Motor neuron (in vitro differentiated cells): ENCODE measurements around the gene TNFRSF11A. TPM values are rescaled to one million over a fixed set of nuclear protein-coding genes. Genes with fewer than 3 reads are reported as not detected.

Experiments
- ATAC-seq, 8 experiments: fragments of 200-7000 bp; cut with Tn5 transposase; replicated peaks in 6 of 8; 2 replicates each; pipeline ENCODE4 v1.8.0; 2021; ENCODE audit warnings: mild to moderate bottlenecking in 8 of 8, moderate library complexity in 8 of 8
- H3K27ac ChIP-seq, 2 donors: fragments of 250-450 bp; sonication (Bioruptor Pico); 2 replicates each; pipeline ENCODE4 v1.9.0; 2021; ENCODE audit warnings: antibody characterized with exemption in 2 of 2, mild to moderate bottlenecking in 2 of 2, moderate library complexity in 1 of 2
- H3K4me1 ChIP-seq, 2 donors: fragments of 250-450 bp; sonication (Bioruptor Pico); replicated peaks in 1 of 2; 2 replicates each; pipeline ENCODE4 v1.6.1; 2021; ENCODE audit warnings: antibody characterized with exemption in 2 of 2, mild to moderate bottlenecking in 2 of 2, moderate library complexity in 1 of 2
- H3K4me3 ChIP-seq, 5 donors: fragments of 250-450 bp; sonication (Bioruptor Pico); 2 replicates each; pipeline ENCODE4 v1.9.0; 2021; ENCODE audit warnings: antibody characterized with exemption in 5 of 5, mild to moderate bottlenecking in 5 of 5, moderate library complexity in 4 of 5
- WGBS, 10 experiments: fragments of 450-650 bp; shearing (Covaris generic); methylation state at CpG; one replicate each; pipeline ENCODE4 v1.0.0; 2022; 5-methylcytosine and 5-hydroxymethylcytosine counted together
- in situ Hi-C, 9 experiments: fragments of 400-800 bp; cut with MboI; loops; one replicate each; pipeline ENCODE4 v1.15.0; 2021; ENCODE audit warnings: low sequenced_read_pairs in 9 of 9, low pct_unique_long_range_greater_than_20kb in 2 of 9; ENCODE audit not compliant: unreplicated experiment in 9 of 9
- total RNA-seq, 8 experiments: library from RNA; unstranded; fragments of 300-600 nt; gene quantifications; 2 replicates each; pipeline versions ENCODE4 v1.2.3 to v1.2.4, GENCODE V29; 2022

The TNFRSF11A gene
- total RNA-seq, 8 experiments from 2014 or later, result 0.05 to 13.2 (median 0.41) TPM

- Histone ChIP-seq H3K27ac (no peak overlapping the region), H3K4me1 (peaks cover 3 to 4% of the 10 kb centered on the region in 2 donors), H3K4me3 (no peak overlapping the region)
- in situ Hi-C loops, result no loop called here
- no peak for ATAC-seq
- WGBS, 10 experiments, result 37 to 100% (median 76%) methylated on average over 1 to 10 of the region's 15 CpGs; no CpG with 5 or more reads in 2 of the 10 experiments
These were observed 4.8 kb downstream of the TNFRSF11A start for GRCh38 chr18:62329691-62330454.

- in situ Hi-C loops, result no loop called here
- WGBS, 10 experiments, result 40 to 100% (median 85%) methylated on average over 1 to 5 of the region's 7 CpGs; no CpG with 5 or more reads in 2 of the 10 experiments
- no peak for ATAC-seq
- peaks cover 3 to 4% of the 10 kb centered on the region in 2 donors for H3K4me1 ChIP-seq
- H3K4me3 ChIP-seq, result no peak overlapping the region
- no peak overlapping the region for H3K27ac ChIP-seq
These were observed 5.5 kb downstream of the TNFRSF11A start for GRCh38 chr18:62330650-62331049.

GRCh38 chr18:62331581-62332356 is 6.7 kb downstream of the TNFRSF11A start:
- ATAC-seq, result no peak
- H3K27ac ChIP-seq, result no peak overlapping the region
- 47 to 100% (median 92%) methylated on average over 1 to 6 of the region's 8 CpGs; no CpG with 5 or more reads in 2 of the 10 experiments for WGBS, 10 experiments
- H3K4me3 ChIP-seq, result no peak overlapping the region
- H3K4me1 ChIP-seq, result no peaks in the 10 kb centered on the region
- in situ Hi-C loops, result no loop called here

GRCh38 chr18:62332431-62332830 is 7.3 kb downstream of the TNFRSF11A start:
- 38 to 100% (median 90%) methylated on average over 1 to 3 of the region's 3 CpGs for WGBS, 10 experiments
- no peaks in the 10 kb centered on the region for H3K4me1 ChIP-seq
- ATAC-seq, result no peak

GRCh38 chr18:62332964-62333695 is 8.0 kb downstream of the TNFRSF11A start:
- ATAC-seq, result no peak
- 20 to 91% (median 78%) methylated on average over 1 to 9 of the region's 13 CpGs; no CpG with 5 or more reads in 2 of the 10 experiments for WGBS, 10 experiments
- no peaks in the 10 kb centered on the region for H3K4me1 ChIP-seq
- no peak overlapping the region for H3K4me3 ChIP-seq
- in situ Hi-C loops, result no loop called here
- H3K27ac ChIP-seq, result no peak overlapping the region

More at GRCh38 chr18:62332431-62332830, 7.3 kb downstream of the TNFRSF11A start:
- in situ Hi-C loops, result no loop called here
- H3K4me3 ChIP-seq, result no peak overlapping the region
- H3K27ac ChIP-seq, result no peak overlapping the region

GRCh38 chr18:62334120-62334519 is 9.0 kb downstream of the TNFRSF11A start:
- H3K27ac ChIP-seq, result no peak overlapping the region
- in situ Hi-C loops, result no loop called here
- no peak overlapping the region for H3K4me3 ChIP-seq
- no peaks in the 10 kb centered on the region for H3K4me1 ChIP-seq
- WGBS, 10 experiments, result 20 to 95% (median 92%) methylated on average over 1 to 8 of the region's 8 CpGs; no CpG with 5 or more reads in 5 of the 10 experiments
- ATAC-seq, result no peak

- no peak for ATAC-seq
- in situ Hi-C loops, result no loop called here
- no peaks in the 10 kb centered on the region for H3K4me1 ChIP-seq
- no peak overlapping the region for H3K4me3 ChIP-seq
- 50 to 100% (median 92%) methylated on average over 1 to 4 of the region's 5 CpGs; no CpG with 5 or more reads in 5 of the 10 experiments for WGBS, 10 experiments
- H3K27ac ChIP-seq, result no peak overlapping the region
These were observed 10.4 kb downstream of the TNFRSF11A start for GRCh38 chr18:62335494-62335893.

- in situ Hi-C loops, result no loop called here
- H3K4me1 ChIP-seq, result peaks cover 0 to 5% of the 10 kb centered on the region in 2 donors
- no peak overlapping the region for H3K27ac ChIP-seq
- 32 to 95% (median 78%) methylated on average over 1 to 5 of the region's 5 CpGs for WGBS, 10 experiments
- no peak for ATAC-seq
- H3K4me3 ChIP-seq, result no peak overlapping the region
These were observed 11.5 kb downstream of the TNFRSF11A start for GRCh38 chr18:62336618-62337017.

- Histone ChIP-seq H3K4me1 (peaks cover 0 to 5% of the 10 kb centered on the region in 2 donors), H3K27ac (no peak overlapping the region), H3K4me3 (no peak overlapping the region)
- WGBS, 10 experiments, result 51 to 94% (median 80%) methylated on average over 1 to 7 of the region's 7 CpGs; no CpG with 5 or more reads in 1 of the 10 experiments
- no peak for ATAC-seq
- in situ Hi-C loops, result no loop called here
These were observed 12.2 kb downstream of the TNFRSF11A start for GRCh38 chr18:62337336-62337735.

GRCh38 chr18:62338446-62339105 is 13.5 kb downstream of the TNFRSF11A start:
- no peak overlapping the region for H3K4me3 ChIP-seq
- H3K27ac ChIP-seq, result no peak overlapping the region
- in situ Hi-C loops, result no loop called here
- peaks cover 0 to 5% of the 10 kb centered on the region in 2 donors for H3K4me1 ChIP-seq
- WGBS, 10 experiments, result 43 to 89% (median 74%) methylated on average over 3 to 10 of the region's 10 CpGs
- ATAC-seq, result no peak

- no peak overlapping the region for H3K4me3 ChIP-seq
- in situ Hi-C loops, result no loop called here
- peaks cover 0 to 5% of the 10 kb centered on the region in 2 donors for H3K4me1 ChIP-seq
- ATAC-seq, result peak in 7 of 8 experiments; percentile 31 to 92 (median 36)
- 23 to 100% (median 69%) methylated on average over 1 to 14 of the region's 15 CpGs for WGBS, 10 experiments
- H3K27ac ChIP-seq, result no peak overlapping the region
These were observed 14.2 kb downstream of the TNFRSF11A start for GRCh38 chr18:62339106-62339988.

GRCh38 chr18:62340996-62341395 is 15.9 kb downstream of the TNFRSF11A start:
- no peak for ATAC-seq
- Histone ChIP-seq H3K4me1 (peaks cover 0 to 5% of the 10 kb centered on the region in 2 donors), H3K4me3 (no peak overlapping the region), H3K27ac (no peak overlapping the region)
- WGBS, 10 experiments, result 65 to 100% (median 91%) methylated on average over 1 to 9 of the region's 9 CpGs
- in situ Hi-C loops, result no loop called here
